Activated naive CD4-positive, alpha-beta T cell treated with anti-CD3 and anti-CD28 coated beads, Interleukin-2, amount 50 U/mL, for 16 hours (primary cell): Measurements from ENCODE around the gene CCDC6.
"Not testable (repeated sequence)": the region's sequence is repeated elsewhere in the genome, so short reads cannot be mapped to it uniquely, and the experiment has no call there.

Experiments used
- DNase-seq: peaks from one replicate; pipeline ENCODE4 v3.0.0-alpha.2; 2020

CCDC6 gene

GRCh38 chr10:59750155-59750945 is 156.0 kb downstream of the CCDC6 start:
- DNase-seq: no peak

GRCh38 chr10:59748834-59749233 is 157.5 kb downstream of the CCDC6 start:
- DNase-seq: no peak

- no peak for DNase-seq
These were observed 161.1 kb downstream of the CCDC6 start for GRCh38 chr10:59745163-59745650.

GRCh38 chr10:59744762-59745161 is 161.6 kb downstream of the CCDC6 start:
- not testable (repeated sequence) for DNase-seq

- DNase-seq: not testable (repeated sequence)
These were observed 162.2 kb downstream of the CCDC6 start for GRCh38 chr10:59744156-59744555.

GRCh38 chr10:59741583-59741982 is 164.8 kb downstream of the CCDC6 start:
- DNase-seq: no peak

- no peak for DNase-seq
These were observed 165.3 kb downstream of the CCDC6 start for GRCh38 chr10:59741048-59741447.
